GM21528 (cell line): Measurements from ENCODE around the gene N4BP2.

ENCODE experiments used
- ATAC-seq: cut with Tn5 transposase; IDR thresholded peaks from one replicate; pipeline ENCODE4 v1.9.1; 2021; ENCODE audit warnings: mild to moderate bottlenecking, moderate library complexity; ENCODE audit not compliant: unreplicated experiment, low FRiP score

The N4BP2 gene

GRCh38 chr4:40204507-40205258, 148.0 kb downstream of the N4BP2 start:
- no peak for ATAC-seq

- ATAC-seq = peak; percentile 68
These were observed 148.9 kb downstream of the N4BP2 start for GRCh38 chr4:40205259-40206198.

- ATAC-seq = no peak
These were observed 149.8 kb downstream of the N4BP2 start for GRCh38 chr4:40206426-40206825.
